ENCODE data around the gene LRRC45.

LRRC45 gene

DNA sequence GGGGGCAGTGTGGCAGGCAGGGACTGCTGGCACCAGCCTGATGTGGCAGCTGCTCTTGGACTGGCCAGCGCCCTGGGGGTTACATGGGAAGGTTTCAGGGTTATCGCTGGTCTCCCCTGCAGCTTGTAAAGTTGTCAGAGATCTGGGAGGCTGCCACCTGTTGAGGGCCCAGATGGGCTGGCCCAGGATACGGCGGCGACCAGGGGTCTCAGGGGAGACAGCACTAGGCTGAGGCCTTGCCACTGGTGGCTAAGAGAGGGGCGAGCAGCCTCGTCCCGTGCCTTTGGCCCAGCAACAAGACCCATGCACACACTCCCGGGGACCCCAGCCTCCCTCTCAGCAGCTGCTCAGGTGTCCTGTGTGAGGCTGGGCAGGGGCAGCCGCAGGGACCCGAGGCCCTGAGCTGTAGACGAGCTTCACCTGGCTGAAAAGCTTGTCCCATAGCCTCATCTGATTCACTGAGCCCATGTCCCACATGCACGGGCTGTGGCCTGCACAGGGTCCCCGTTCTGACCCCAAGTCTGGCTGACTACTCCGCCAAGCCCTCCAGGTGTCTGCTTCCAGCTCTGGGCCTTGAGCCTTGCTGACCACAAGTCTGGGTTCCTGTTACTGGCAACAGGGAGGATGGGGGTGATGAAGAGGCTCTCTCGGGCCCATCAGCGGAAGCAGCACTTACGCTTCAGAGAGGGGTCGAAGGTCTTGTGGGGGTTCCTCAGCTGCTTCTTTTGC, 36.3 kb downstream of the LRRC45 start:
- H3K9ac ChIP-seq (ENCODE audit: low read depth, low read length): no peak overlapping the region
- peaks cover 74% of the 10 kb centered on the region for H3K36me3 ChIP-seq (ENCODE audit: insufficient read depth, low read length)
- H3K27me3 ChIP-seq (ENCODE audit: control insufficient read depth, insufficient read depth, low read length): no peaks in the 10 kb centered on the region
- H3K9me3 ChIP-seq (replicated peaks; ENCODE audit: low read length): no peaks in the 10 kb centered on the region
- H3K4me2 ChIP-seq (ENCODE audit: low read length): no peak overlapping the region
- peaks cover 6% of the 10 kb centered on the region for H3K4me1 ChIP-seq (ENCODE audit: control insufficient read depth, insufficient read depth, low read length)
- H3K4me3 ChIP-seq (ENCODE audit: low read length): no peak overlapping the region

GRCh38 chr17:82060001-82060380, 36.9 kb downstream of the LRRC45 start:
- no peak overlapping the region for H3K4me3 ChIP-seq (ENCODE audit: low read length)
- no peaks in the 10 kb centered on the region for H3K27me3 ChIP-seq (ENCODE audit: control insufficient read depth, insufficient read depth, low read length)
- H3K4me2 ChIP-seq (ENCODE audit: low read length): no peak overlapping the region
- H3K4me1 ChIP-seq (ENCODE audit: control insufficient read depth, insufficient read depth, low read length): peaks cover 12% of the 10 kb centered on the region
- peaks cover 69% of the 10 kb centered on the region for H3K36me3 ChIP-seq (ENCODE audit: insufficient read depth, low read length)
- no peaks in the 10 kb centered on the region for H3K9me3 ChIP-seq (replicated peaks; ENCODE audit: low read length)
- H3K9ac ChIP-seq (ENCODE audit: low read depth, low read length): no peak overlapping the region

GRCh38 chr17:82060614-82061013, 37.5 kb downstream of the LRRC45 start:
- Histone ChIP-seq H3K4me3 (ENCODE audit: low read length) (no peak overlapping the region), H3K36me3 (ENCODE audit: insufficient read depth, low read length) (peaks cover 65% of the 10 kb centered on the region), H3K9ac (ENCODE audit: low read depth, low read length) (no peak overlapping the region)

GRCh38 chr17:82061047-82061925, 38.2 kb downstream of the LRRC45 start:
- Histone ChIP-seq H3K9ac (ENCODE audit: low read depth, low read length) (no peak overlapping the region), H3K4me1 (ENCODE audit: control insufficient read depth, insufficient read depth, low read length) (peaks cover 19% of the 10 kb centered on the region), H3K27me3 (ENCODE audit: control insufficient read depth, insufficient read depth, low read length) (no peaks in the 10 kb centered on the region), H3K4me2 (ENCODE audit: low read length) (no peak overlapping the region), H3K9me3 (replicated peaks; ENCODE audit: low read length) (no peaks in the 10 kb centered on the region), H3K36me3 (ENCODE audit: insufficient read depth, low read length) (peaks cover 58% of the 10 kb centered on the region), H3K4me3 (ENCODE audit: low read length) (no peak overlapping the region)

More at GRCh38 chr17:82060614-82061013, 37.5 kb downstream of the LRRC45 start:
- Histone ChIP-seq H3K9me3 (replicated peaks; ENCODE audit: low read length) (no peaks in the 10 kb centered on the region), H3K4me1 (ENCODE audit: control insufficient read depth, insufficient read depth, low read length) (peaks cover 13% of the 10 kb centered on the region), H3K27me3 (ENCODE audit: control insufficient read depth, insufficient read depth, low read length) (no peaks in the 10 kb centered on the region), H3K4me2 (ENCODE audit: low read length) (no peak overlapping the region)

DNA sequence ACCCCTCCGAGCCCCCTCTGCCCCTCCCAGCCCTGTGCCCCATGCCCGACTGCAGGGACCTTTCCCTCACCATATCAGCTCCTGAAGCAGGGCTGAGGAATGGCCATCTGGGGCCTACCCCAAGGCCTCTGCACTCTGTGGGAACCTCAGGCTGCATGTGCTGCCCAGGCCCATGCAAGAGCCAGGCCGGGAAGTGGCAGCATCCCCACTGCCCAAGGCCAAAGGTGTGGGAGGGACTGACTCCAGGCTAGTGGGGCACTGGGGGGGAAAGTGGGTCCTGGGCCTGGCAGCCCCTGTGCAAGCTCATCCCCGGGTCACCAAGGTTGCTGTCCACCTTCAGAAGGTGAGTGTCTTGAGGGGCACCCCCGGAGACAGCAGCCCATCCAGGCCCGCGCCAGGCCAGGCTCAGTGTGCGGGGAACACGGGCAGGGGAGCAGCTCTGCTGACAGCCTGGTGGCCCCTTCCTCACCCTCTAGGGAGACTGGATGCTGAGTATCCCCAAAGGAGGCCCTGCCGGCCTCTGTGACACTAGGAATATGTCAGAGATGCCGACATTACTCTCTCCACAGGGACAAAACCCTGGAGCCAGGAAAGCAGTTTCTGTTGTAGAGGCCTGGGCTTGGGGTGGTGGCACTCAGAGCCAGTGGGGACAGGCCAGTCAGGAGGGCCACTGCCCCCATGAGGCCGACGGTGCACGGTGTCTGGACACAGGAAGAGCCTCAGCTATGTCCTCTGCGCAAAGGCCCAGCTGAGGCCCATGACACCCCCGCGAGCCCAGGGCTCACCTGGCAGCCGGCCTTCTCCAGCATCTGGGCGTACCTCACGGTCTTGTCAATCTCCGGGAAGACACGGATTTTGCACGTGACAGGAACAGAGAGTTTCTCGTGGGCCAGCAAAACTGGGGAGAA, 39.2 kb downstream of the LRRC45 start:
- Histone ChIP-seq H3K4me3 (ENCODE audit: low read length) (no peak overlapping the region), H3K9me3 (replicated peaks; ENCODE audit: low read length) (no peaks in the 10 kb centered on the region), H3K9ac (ENCODE audit: low read depth, low read length) (no peak overlapping the region), H3K4me2 (ENCODE audit: low read length) (no peak overlapping the region), H3K36me3 (ENCODE audit: insufficient read depth, low read length) (peaks cover 48% of the 10 kb centered on the region), H3K4me1 (ENCODE audit: control insufficient read depth, insufficient read depth, low read length) (peaks cover 21% of the 10 kb centered on the region), H3K27me3 (ENCODE audit: control insufficient read depth, insufficient read depth, low read length) (no peaks in the 10 kb centered on the region)

GRCh38 chr17:82062984-82063368, 39.9 kb downstream of the LRRC45 start:
- Histone ChIP-seq H3K36me3 (ENCODE audit: insufficient read depth, low read length) (peaks cover 41% of the 10 kb centered on the region), H3K4me3 (ENCODE audit: low read length) (no peak overlapping the region), H3K4me2 (ENCODE audit: low read length) (no peak overlapping the region), H3K27me3 (ENCODE audit: control insufficient read depth, insufficient read depth, low read length) (no peaks in the 10 kb centered on the region), H3K9ac (ENCODE audit: low read depth, low read length) (no peak overlapping the region), H3K9me3 (replicated peaks; ENCODE audit: low read length) (no peaks in the 10 kb centered on the region), H3K4me1 (ENCODE audit: control insufficient read depth, insufficient read depth, low read length) (peaks cover 21% of the 10 kb centered on the region)

GRCh38 chr17:82063424-82064415, 40.6 kb downstream of the LRRC45 start:
- Histone ChIP-seq H3K9me3 (replicated peaks; ENCODE audit: low read length) (no peaks in the 10 kb centered on the region), H3K27me3 (ENCODE audit: control insufficient read depth, insufficient read depth, low read length) (no peaks in the 10 kb centered on the region), H3K36me3 (ENCODE audit: insufficient read depth, low read length) (peaks cover 35% of the 10 kb centered on the region), H3K4me3 (ENCODE audit: low read length) (peak overlapping the region; percentile 87), H3K4me1 (ENCODE audit: control insufficient read depth, insufficient read depth, low read length) (peaks cover 21% of the 10 kb centered on the region), H3K4me2 (ENCODE audit: low read length) (peak overlapping the region; percentile 100), H3K9ac (ENCODE audit: low read depth, low read length) (peak overlapping the region; percentile 97)

DNA sequence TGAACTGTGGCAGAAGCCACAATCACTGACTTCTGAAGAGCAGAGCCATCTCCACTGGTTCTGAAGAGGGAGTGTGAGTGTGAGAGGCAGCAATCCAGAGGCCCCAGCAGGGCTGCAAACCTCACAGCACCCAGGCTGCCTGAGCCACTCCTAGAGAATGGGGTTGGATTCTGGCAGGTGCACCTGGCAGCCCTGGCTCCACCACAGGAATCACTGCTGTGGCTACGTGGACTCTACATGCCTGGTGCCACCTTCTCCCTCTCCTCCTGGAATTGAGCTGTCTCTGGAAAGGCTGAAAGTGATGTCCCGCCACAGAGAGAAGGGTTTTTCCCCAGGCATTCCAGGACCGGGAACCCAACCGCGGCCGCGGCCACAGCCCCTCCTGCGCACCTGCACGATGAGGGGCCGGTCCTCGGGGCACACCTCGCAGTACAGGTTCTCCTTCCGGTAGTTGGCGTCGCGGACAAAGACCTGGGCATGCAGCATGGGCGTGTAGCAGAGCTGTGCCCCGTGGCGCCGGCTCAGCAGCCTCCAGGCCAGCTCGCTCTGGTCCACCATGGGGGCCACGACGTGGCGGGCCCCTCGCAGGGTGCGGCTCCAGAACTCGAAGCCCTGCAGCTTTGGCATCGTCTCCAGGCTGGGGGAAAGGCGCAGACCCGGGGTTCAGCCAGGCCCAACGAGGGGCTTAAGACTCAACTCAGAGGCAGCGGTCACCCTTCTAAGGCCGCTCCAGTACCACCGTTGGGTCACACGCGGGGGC, 41.5 kb downstream of the LRRC45 start:
- Histone ChIP-seq H3K9ac (ENCODE audit: low read depth, low read length) (peak overlapping the region; percentile 97), H3K27me3 (ENCODE audit: control insufficient read depth, insufficient read depth, low read length) (no peaks in the 10 kb centered on the region), H3K36me3 (ENCODE audit: insufficient read depth, low read length) (peaks cover 26% of the 10 kb centered on the region), H3K9me3 (replicated peaks; ENCODE audit: low read length) (no peaks in the 10 kb centered on the region), H3K4me3 (ENCODE audit: low read length) (peak overlapping the region; percentile 87), H3K4me1 (ENCODE audit: control insufficient read depth, insufficient read depth, low read length) (peaks cover 21% of the 10 kb centered on the region), H3K4me2 (ENCODE audit: low read length) (peak overlapping the region; percentile 100)

GRCh38 chr17:82065193-82065637, 42.1 kb downstream of the LRRC45 start:
- peak overlapping the region; percentile 87 for H3K4me3 ChIP-seq (ENCODE audit: low read length)
- H3K9ac ChIP-seq (ENCODE audit: low read depth, low read length): peak overlapping the region; percentile 97
- H3K27me3 ChIP-seq (ENCODE audit: control insufficient read depth, insufficient read depth, low read length): no peaks in the 10 kb centered on the region
- H3K36me3 ChIP-seq (ENCODE audit: insufficient read depth, low read length): peaks cover 20% of the 10 kb centered on the region
- H3K4me1 ChIP-seq (ENCODE audit: control insufficient read depth, insufficient read depth, low read length): peaks cover 21% of the 10 kb centered on the region
- H3K4me2 ChIP-seq (ENCODE audit: low read length): peak overlapping the region; percentile 100
- no peaks in the 10 kb centered on the region for H3K9me3 ChIP-seq (replicated peaks; ENCODE audit: low read length)
